Trophoblast cell (in vitro differentiated cells and primary cell): ENCODE results near the gene KRT3.

ENCODE experiments used
- DNase-seq, 2 donors: peaks; one replicate each; pipeline ENCODE4 v3.0.0-alpha.2; 2016
- H2AFZ ChIP-seq: 2 replicates; pipeline ENCODE4 v1.6.1; 2013; ENCODE audit warnings: low read length, moderate library complexity, mild to moderate bottlenecking; ENCODE audit not compliant: insufficient read depth, poor library complexity
- H2AK5ac ChIP-seq: 2 replicates; pipeline ENCODE4 v1.6.1; 2013; ENCODE audit warnings: mild to moderate bottlenecking, low read length
- H2BK120ac ChIP-seq: 2 replicates; pipeline ENCODE4 v1.6.1; 2013; ENCODE audit warnings: low read length, mild to moderate bottlenecking, moderate library complexity; ENCODE audit not compliant: insufficient read depth, poor library complexity
- H2BK12ac ChIP-seq: 2 replicates; pipeline ENCODE4 v1.6.1; 2013; ENCODE audit warnings: mild to moderate bottlenecking, low read length, moderate library complexity
- H2BK5ac ChIP-seq: 2 replicates; pipeline ENCODE4 v1.6.1; 2013; ENCODE audit warnings: low read length, low read depth, moderate library complexity, mild to moderate bottlenecking; ENCODE audit not compliant: poor library complexity
- H3K14ac ChIP-seq: 2 replicates; pipeline ENCODE4 v1.6.1; 2013; ENCODE audit warnings: mild to moderate bottlenecking, low read length
- H3K18ac ChIP-seq: 2 replicates; pipeline ENCODE4 v1.6.1; 2013; ENCODE audit warnings: mild to moderate bottlenecking, low read length
- H3K23ac ChIP-seq: 2 replicates; pipeline ENCODE4 v1.6.1; 2013; ENCODE audit warnings: low read length
- H3K27ac ChIP-seq: 2 replicates; pipeline ENCODE4 v1.5.1; 2013; ENCODE audit warnings: low read depth, mild to moderate bottlenecking, inconsistent platforms, low read length, moderate library complexity
- H3K27me3 ChIP-seq: 2 replicates; pipeline ENCODE4 v1.6.1; 2013; ENCODE audit warnings: inconsistent platforms, mild to moderate bottlenecking, low read length, moderate library complexity; ENCODE audit not compliant: insufficient read depth
- H3K36me3 ChIP-seq, 2 experiments: 1 replicate in 1 of 2; 2 replicates in 1 of 2; pipeline ENCODE4 v1.6.1; 2013; ENCODE audit warnings: low read length in 2 of 2, mild to moderate bottlenecking in 2 of 2, moderate library complexity in 1 of 2; ENCODE audit not compliant: insufficient read depth in 2 of 2, control insufficient read depth in 1 of 2
- H3K4ac ChIP-seq: 2 replicates; pipeline ENCODE4 v1.6.1; 2013; ENCODE audit warnings: low read depth, mild to moderate bottlenecking, low read length, moderate library complexity
- H3K4me1 ChIP-seq, 2 experiments: 1 replicate in 1 of 2; 2 replicates in 1 of 2; pipeline ENCODE4 v1.6.1; 2013; ENCODE audit warnings: low read length in 2 of 2, mild to moderate bottlenecking in 2 of 2, moderate library complexity in 1 of 2; ENCODE audit not compliant: insufficient read depth in 2 of 2, control insufficient read depth in 1 of 2
- H3K4me2 ChIP-seq: 2 replicates; pipeline ENCODE4 v1.6.1; 2013; ENCODE audit warnings: inconsistent platforms, mild to moderate bottlenecking, low read length, moderate library complexity
- H3K4me3 ChIP-seq: 2 replicates; pipeline ENCODE4 v1.5.1; 2013; ENCODE audit warnings: mild to moderate bottlenecking, low read depth, low read length, inconsistent platforms
- H3K79me1 ChIP-seq: one replicate; pipeline ENCODE4 v1.6.1; 2013; ENCODE audit warnings: low read length
- H3K79me2 ChIP-seq: 2 replicates; pipeline ENCODE4 v1.6.1; 2013; ENCODE audit warnings: low read length, mild to moderate bottlenecking; ENCODE audit not compliant: control insufficient read depth, insufficient read depth, poor library complexity
- H3K9ac ChIP-seq: 2 replicates; pipeline ENCODE4 v1.6.1; 2013; ENCODE audit warnings: mild to moderate bottlenecking, low read length
- H3K9me3 ChIP-seq: 2 replicates; pipeline ENCODE4 v1.6.1; 2013; ENCODE audit warnings: low read depth, mild to moderate bottlenecking, control low read depth, inconsistent platforms, low read length; ENCODE audit not compliant: insufficient read depth
- H4K12ac ChIP-seq: 2 replicates; pipeline ENCODE4 v1.6.1; 2013; ENCODE audit warnings: low read depth, mild to moderate bottlenecking, low read length, moderate library complexity
- H4K8ac ChIP-seq: 2 replicates; pipeline ENCODE4 v1.6.1; 2013; ENCODE audit warnings: low read depth, mild to moderate bottlenecking, low read length, moderate library complexity
- H4K91ac ChIP-seq: one replicate; pipeline ENCODE4 v1.6.1; 2013; ENCODE audit warnings: low read depth, mild to moderate bottlenecking, low read length, moderate library complexity
- WGBS: extraction: QIAGEN DNeasy Blood & Tissue Kit; methylation state at CpG from one replicate; pipeline ENCODE4 v1.1.7; 2013; ENCODE audit warnings: missing lambda C conversion rate; ENCODE audit not compliant: insufficient read length, insufficient coverage; ENCODE audit errors: extremely low coverage; 5-methylcytosine and 5-hydroxymethylcytosine counted together

The KRT3 gene

GRCh38 chr12:52742822-52743457 lies 53.0 kb downstream of the KRT3 start:
- no peaks in the 10 kb centered on the region for H3K79me2 ChIP-seq
- no peak overlapping the region for H2BK120ac ChIP-seq
- no peak overlapping the region for H4K12ac ChIP-seq
- no peak overlapping the region for H2AK5ac ChIP-seq
- no peak overlapping the region for H3K4ac ChIP-seq
- no peak overlapping the region for H2AFZ ChIP-seq
- H2BK5ac ChIP-seq, result no peak overlapping the region
- H3K4me1 ChIP-seq, result no peaks in the 10 kb centered on the region
- no peak overlapping the region for H3K27ac ChIP-seq
- H4K91ac ChIP-seq, result no peak overlapping the region
- DNase-seq, result no peak
- WGBS, result no CpG with 5 or more reads among the region's 3 CpGs
- no peak overlapping the region for H4K8ac ChIP-seq
- no peaks in the 10 kb centered on the region for H3K79me1 ChIP-seq
- peaks cover 5% of the 10 kb centered on the region for H3K27me3 ChIP-seq
- no peaks in the 10 kb centered on the region for H3K36me3 ChIP-seq
- peaks cover 3% of the 10 kb centered on the region for H3K9me3 ChIP-seq
- H2BK12ac ChIP-seq, result no peak overlapping the region
- no peak overlapping the region for H3K4me3 ChIP-seq
- no peak overlapping the region for H3K4me2 ChIP-seq
- H3K18ac ChIP-seq, result no peak overlapping the region
- H3K23ac ChIP-seq, result no peak overlapping the region
- H3K9ac ChIP-seq, result no peak overlapping the region
- H3K14ac ChIP-seq, result no peak overlapping the region

DNA sequence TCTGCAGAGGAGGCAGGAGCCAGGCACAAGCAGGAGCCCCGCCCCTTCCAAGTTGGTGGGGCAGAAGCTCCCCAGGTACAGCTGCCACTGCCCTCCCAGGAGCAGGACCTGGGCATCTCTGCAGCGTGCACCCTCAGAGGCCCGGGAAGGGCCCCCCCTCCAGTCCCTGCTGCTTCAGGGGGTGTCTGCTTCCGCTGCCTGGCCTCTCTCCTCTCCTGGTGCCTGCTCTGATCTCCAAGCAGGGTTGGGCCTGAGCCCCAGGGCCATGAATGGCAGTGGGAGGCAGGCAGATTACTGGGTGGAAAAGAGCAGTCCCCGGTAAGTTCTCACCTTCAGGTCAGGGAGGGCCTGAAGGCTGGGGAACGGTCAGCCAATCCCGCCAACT lies 53.7 kb downstream of the KRT3 start:
- Histone ChIP-seq H3K36me3 (no peaks in the 10 kb centered on the region), H3K9me3 (peaks cover 3% of the 10 kb centered on the region), H4K8ac (no peak overlapping the region), H3K14ac (no peak overlapping the region), H3K9ac (no peak overlapping the region), H3K4ac (no peak overlapping the region), H3K27me3 (peaks cover 5% of the 10 kb centered on the region), H3K27ac (no peak overlapping the region), H3K18ac (no peak overlapping the region), H3K4me3 (no peak overlapping the region), H3K79me1 (no peaks in the 10 kb centered on the region), H2BK5ac (no peak overlapping the region), H2AFZ (no peak overlapping the region), H3K23ac (no peak overlapping the region), H3K4me1 (no peaks in the 10 kb centered on the region), H4K12ac (no peak overlapping the region), H2BK120ac (no peak overlapping the region), H3K4me2 (no peak overlapping the region), H3K79me2 (no peaks in the 10 kb centered on the region), H2BK12ac (no peak overlapping the region), H4K91ac (no peak overlapping the region), H2AK5ac (no peak overlapping the region)
- WGBS, result no CpG with 5 or more reads among the region's 7 CpGs
- DNase-seq, result no peak

- no peak overlapping the region for H3K4me2 ChIP-seq
- H3K18ac ChIP-seq, result no peak overlapping the region
- peaks cover 5% of the 10 kb centered on the region for H3K27me3 ChIP-seq
- H3K79me2 ChIP-seq, result no peaks in the 10 kb centered on the region
- no peak overlapping the region for H4K12ac ChIP-seq
- no peak overlapping the region for H3K9ac ChIP-seq
- no peak overlapping the region for H4K91ac ChIP-seq
- H3K4me1 ChIP-seq, result no peaks in the 10 kb centered on the region
- H4K8ac ChIP-seq, result no peak overlapping the region
- no peak overlapping the region for H2AK5ac ChIP-seq
- no peak overlapping the region for H2BK12ac ChIP-seq
- no peak overlapping the region for H2BK5ac ChIP-seq
- peak; percentile 64 to 92 for DNase-seq
- H3K14ac ChIP-seq, result no peak overlapping the region
- no peak overlapping the region for H2BK120ac ChIP-seq
- H2AFZ ChIP-seq, result no peak overlapping the region
- H3K36me3 ChIP-seq, result no peaks in the 10 kb centered on the region
- no peaks in the 10 kb centered on the region for H3K79me1 ChIP-seq
- H3K23ac ChIP-seq, result no peak overlapping the region
- H3K27ac ChIP-seq, result no peak overlapping the region
- no peak overlapping the region for H3K4ac ChIP-seq
- H3K9me3 ChIP-seq, result peaks cover 2% of the 10 kb centered on the region
- no CpG with 5 or more reads among the region's 16 CpGs for WGBS
- no peak overlapping the region for H3K4me3 ChIP-seq
Observed at GRCh38 chr12:52741375-52742195, 54.3 kb downstream of the KRT3 start.

DNA sequence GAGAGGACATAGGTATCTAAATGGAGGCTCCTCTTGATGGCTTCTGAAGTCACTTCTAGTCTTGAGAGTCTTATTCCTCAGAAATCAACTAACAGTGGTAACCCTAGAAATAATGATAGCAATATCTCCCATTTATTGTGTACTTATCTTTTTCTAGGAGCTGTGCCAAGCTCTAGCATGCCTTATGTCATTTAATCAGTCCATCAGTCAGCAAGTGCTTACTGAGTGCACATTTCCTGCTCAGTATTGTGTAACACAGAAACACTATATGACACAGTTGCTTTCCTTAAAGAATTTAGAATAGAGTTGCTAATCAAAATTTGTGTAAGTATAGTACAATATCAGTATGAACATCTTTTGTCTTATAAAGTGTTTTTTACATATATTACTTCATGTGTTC lies 55.3 kb downstream of the KRT3 start:
- no peaks in the 10 kb centered on the region for H3K36me3 ChIP-seq
- no peak overlapping the region for H2BK12ac ChIP-seq
- DNase-seq, result no peak
- H3K27ac ChIP-seq, result no peak overlapping the region
- no peak overlapping the region for H3K14ac ChIP-seq
- H2BK5ac ChIP-seq, result no peak overlapping the region
- no peak overlapping the region for H3K23ac ChIP-seq
- H2AFZ ChIP-seq, result no peak overlapping the region
- no peak overlapping the region for H4K91ac ChIP-seq
- no peak overlapping the region for H3K4me3 ChIP-seq
- no peak overlapping the region for H3K18ac ChIP-seq
- no peaks in the 10 kb centered on the region for H3K79me1 ChIP-seq
- H3K4ac ChIP-seq, result no peak overlapping the region
- H3K4me1 ChIP-seq, result no peaks in the 10 kb centered on the region
- H2BK120ac ChIP-seq, result no peak overlapping the region
- no peak overlapping the region for H4K12ac ChIP-seq
- no peak overlapping the region for H3K9ac ChIP-seq
- no peaks in the 10 kb centered on the region for H3K9me3 ChIP-seq
- no peak overlapping the region for H3K4me2 ChIP-seq
- H4K8ac ChIP-seq, result no peak overlapping the region
- peaks cover 5% of the 10 kb centered on the region for H3K27me3 ChIP-seq
- no peaks in the 10 kb centered on the region for H3K79me2 ChIP-seq
- H2AK5ac ChIP-seq, result no peak overlapping the region
